Mesendoderm (in vitro differentiated cells): ENCODE data around the gene AGPS.

Experiments used
- DNase-seq: peaks from one replicate; pipeline ENCODE4 v3.0.0; 2013
- H2AK5ac ChIP-seq: 2 replicates; pipeline ENCODE4 v1.6.1; 2013; ENCODE audit warnings: low read length, inconsistent platforms
- H2BK120ac ChIP-seq: 2 replicates; pipeline ENCODE4 v1.6.1; 2013; ENCODE audit warnings: low read depth, mild to moderate bottlenecking, low read length, moderate library complexity, mixed read lengths
- H2BK15ac ChIP-seq: replicated peaks from 2 replicates; pipeline ENCODE4 v1.6.1; 2013; ENCODE audit warnings: low read depth, mild to moderate bottlenecking, moderate library complexity
- H2BK5ac ChIP-seq: 2 replicates; pipeline ENCODE4 v1.6.1; 2013; ENCODE audit warnings: low read length, inconsistent platforms
- H3K18ac ChIP-seq: 2 replicates; pipeline ENCODE4 v1.6.1; 2013; ENCODE audit warnings: mild to moderate bottlenecking, low read length, mixed read lengths
- H3K23ac ChIP-seq: one replicate; pipeline ENCODE4 v1.6.1; 2013; ENCODE audit warnings: low read length
- H3K27ac ChIP-seq: 2 replicates; pipeline ENCODE4 v1.5.1; 2013; ENCODE audit warnings: low read depth, mild to moderate bottlenecking, inconsistent platforms, low read length, moderate library complexity
- H3K27me3 ChIP-seq: 2 replicates; pipeline ENCODE4 v1.6.1; 2013; ENCODE audit warnings: low read length, control low read depth, mild to moderate bottlenecking, inconsistent platforms; ENCODE audit not compliant: insufficient read depth, poor library complexity
- H3K36me3 ChIP-seq: 2 replicates; pipeline ENCODE4 v1.6.1; 2013; ENCODE audit warnings: low read length, inconsistent platforms; ENCODE audit not compliant: control insufficient read depth, insufficient read depth
- H3K4ac ChIP-seq: one replicate; pipeline ENCODE4 v1.6.1; 2013; ENCODE audit warnings: low read depth, mild to moderate bottlenecking, low read length, moderate library complexity
- H3K4me1 ChIP-seq: 2 replicates; pipeline ENCODE4 v1.6.1; 2013; ENCODE audit warnings: low read depth, low read length, inconsistent platforms; ENCODE audit not compliant: control insufficient read depth
- H3K4me2 ChIP-seq: 2 replicates; pipeline ENCODE4 v1.6.1; 2013; ENCODE audit warnings: low read length
- H3K4me3 ChIP-seq: 2 replicates; pipeline ENCODE4 v1.5.1; 2013; ENCODE audit warnings: mild to moderate bottlenecking, low read length
- H3K56ac ChIP-seq: one replicate; pipeline ENCODE4 v1.6.1; 2013; ENCODE audit warnings: low read length
- H3K79me1 ChIP-seq: 2 replicates; pipeline ENCODE4 v1.6.1; 2013; ENCODE audit warnings: low read length, inconsistent platforms
- H3K79me2 ChIP-seq: 2 replicates; pipeline ENCODE4 v1.6.1; 2013; ENCODE audit warnings: mild to moderate bottlenecking, low read length; ENCODE audit not compliant: control insufficient read depth, insufficient read depth
- H3K9ac ChIP-seq: 2 replicates; pipeline ENCODE4 v1.6.1; 2013; ENCODE audit warnings: low read length, inconsistent platforms
- H4K5ac ChIP-seq: one replicate; pipeline ENCODE4 v1.6.1; 2013; ENCODE audit warnings: low read length
- H4K8ac ChIP-seq: one replicate; pipeline ENCODE4 v1.6.1; 2013; ENCODE audit warnings: low read depth, mild to moderate bottlenecking, control low read depth, low read length, moderate library complexity
- WGBS: extraction: QIAGEN DNeasy Blood & Tissue Kit; methylation state at CpG from one replicate; pipeline ENCODE4 v1.1.7; 2013; ENCODE audit warnings: low lambda C conversion rate, missing lambda C conversion rate; ENCODE audit not compliant: insufficient coverage; ENCODE audit errors: extremely low coverage; 5-methylcytosine and 5-hydroxymethylcytosine counted together

The AGPS gene

GRCh38 chr2:177545981-177546585 lies 153.5 kb downstream of the AGPS start:
- no peak overlapping the region for H3K18ac ChIP-seq
- no peak overlapping the region for H3K4me2 ChIP-seq
- no peak overlapping the region for H3K27ac ChIP-seq
- no peak overlapping the region for H4K5ac ChIP-seq
- no peaks in the 10 kb centered on the region for H3K79me1 ChIP-seq
- no peaks in the 10 kb centered on the region for H3K27me3 ChIP-seq
- no peak overlapping the region for H2BK5ac ChIP-seq
- H3K36me3 ChIP-seq, result no peaks in the 10 kb centered on the region
- no peak overlapping the region for H3K23ac ChIP-seq
- DNase-seq, result peak; percentile 20
- no peak overlapping the region for H4K8ac ChIP-seq
- H3K9ac ChIP-seq, result no peak overlapping the region
- H2BK120ac ChIP-seq, result no peak overlapping the region
- H2BK15ac ChIP-seq, result no peak overlapping the region
- no peak overlapping the region for H2AK5ac ChIP-seq
- WGBS, result no CpG with 5 or more reads among the region's 10 CpGs
- H3K56ac ChIP-seq, result no peak overlapping the region
- no peaks in the 10 kb centered on the region for H3K79me2 ChIP-seq
- H3K4me1 ChIP-seq, result no peaks in the 10 kb centered on the region
- no peak overlapping the region for H3K4me3 ChIP-seq
- no peak overlapping the region for H3K4ac ChIP-seq

- Histone ChIP-seq H3K23ac (no peak overlapping the region), H2BK120ac (no peak overlapping the region), H3K27ac (no peak overlapping the region), H3K27me3 (no peaks in the 10 kb centered on the region), H2BK15ac (no peak overlapping the region), H3K36me3 (no peaks in the 10 kb centered on the region), H3K79me1 (no peaks in the 10 kb centered on the region), H3K4me2 (no peak overlapping the region), H2AK5ac (no peak overlapping the region), H2BK5ac (no peak overlapping the region), H4K5ac (no peak overlapping the region), H3K4ac (no peak overlapping the region), H3K4me1 (no peaks in the 10 kb centered on the region), H3K18ac (no peak overlapping the region), H3K79me2 (no peaks in the 10 kb centered on the region), H3K56ac (no peak overlapping the region), H4K8ac (no peak overlapping the region), H3K9ac (no peak overlapping the region), H3K4me3 (no peak overlapping the region)
- DNase-seq, result no peak
Measured at GRCh38 chr2:177547122-177547521, 154.5 kb downstream of the AGPS start.

- H2BK120ac ChIP-seq, result no peak overlapping the region
- H3K79me2 ChIP-seq, result no peaks in the 10 kb centered on the region
- H3K36me3 ChIP-seq, result no peaks in the 10 kb centered on the region
- H3K27me3 ChIP-seq, result no peaks in the 10 kb centered on the region
- H2BK5ac ChIP-seq, result no peak overlapping the region
- H3K4me1 ChIP-seq, result no peaks in the 10 kb centered on the region
- H3K9ac ChIP-seq, result no peak overlapping the region
- no CpG with 5 or more reads among the region's 1 CpG for WGBS
- no peak overlapping the region for H3K4me2 ChIP-seq
- H3K56ac ChIP-seq, result no peak overlapping the region
- H4K5ac ChIP-seq, result no peak overlapping the region
- no peak overlapping the region for H4K8ac ChIP-seq
- no peak overlapping the region for H2BK15ac ChIP-seq
- no peaks in the 10 kb centered on the region for H3K79me1 ChIP-seq
- no peak overlapping the region for H3K23ac ChIP-seq
- no peak overlapping the region for H3K18ac ChIP-seq
- no peak overlapping the region for H3K4ac ChIP-seq
- H3K4me3 ChIP-seq, result no peak overlapping the region
- no peak overlapping the region for H2AK5ac ChIP-seq
- H3K27ac ChIP-seq, result no peak overlapping the region
- DNase-seq, result no peak
Measured at GRCh38 chr2:177547772-177548171, 155.2 kb downstream of the AGPS start.

- Histone ChIP-seq H4K5ac (no peak overlapping the region), H3K4ac (no peak overlapping the region), H3K9ac (no peak overlapping the region), H3K4me1 (peaks cover 2% of the 10 kb centered on the region), H4K8ac (no peak overlapping the region), H2AK5ac (no peak overlapping the region), H3K4me2 (no peak overlapping the region), H3K4me3 (no peak overlapping the region), H2BK120ac (no peak overlapping the region), H3K56ac (no peak overlapping the region), H3K18ac (no peak overlapping the region), H3K36me3 (no peaks in the 10 kb centered on the region), H3K23ac (no peak overlapping the region), H2BK15ac (no peak overlapping the region), H2BK5ac (no peak overlapping the region), H3K27me3 (no peaks in the 10 kb centered on the region), H3K27ac (no peak overlapping the region), H3K79me1 (no peaks in the 10 kb centered on the region), H3K79me2 (no peaks in the 10 kb centered on the region)
- no peak for DNase-seq
Measured at GRCh38 chr2:177548636-177549035, 156.1 kb downstream of the AGPS start.

GRCh38 chr2:177549171-177549570 lies 156.6 kb downstream of the AGPS start:
- Histone ChIP-seq H3K23ac (no peak overlapping the region), H3K18ac (no peak overlapping the region), H3K56ac (no peak overlapping the region), H2AK5ac (no peak overlapping the region), H3K4me2 (no peak overlapping the region), H2BK120ac (no peak overlapping the region), H3K27me3 (no peaks in the 10 kb centered on the region), H4K8ac (no peak overlapping the region), H4K5ac (no peak overlapping the region), H3K4me3 (no peak overlapping the region), H3K9ac (no peak overlapping the region), H3K36me3 (no peaks in the 10 kb centered on the region), H2BK5ac (no peak overlapping the region), H2BK15ac (no peak overlapping the region), H3K27ac (no peak overlapping the region), H3K79me2 (no peaks in the 10 kb centered on the region), H3K4me1 (peaks cover 2% of the 10 kb centered on the region), H3K4ac (no peak overlapping the region), H3K79me1 (no peaks in the 10 kb centered on the region)
- no peak for DNase-seq

- DNase-seq, result no peak
- Histone ChIP-seq H3K18ac (no peak overlapping the region), H2BK5ac (no peak overlapping the region), H2BK15ac (no peak overlapping the region), H2AK5ac (no peak overlapping the region), H3K27ac (no peak overlapping the region), H3K4me3 (no peak overlapping the region), H4K8ac (no peak overlapping the region), H4K5ac (no peak overlapping the region), H3K23ac (no peak overlapping the region), H3K56ac (no peak overlapping the region), H3K4ac (no peak overlapping the region), H3K36me3 (no peaks in the 10 kb centered on the region), H3K9ac (no peak overlapping the region), H3K79me2 (no peaks in the 10 kb centered on the region), H3K4me1 (peaks cover 2% of the 10 kb centered on the region), H3K27me3 (no peaks in the 10 kb centered on the region), H3K4me2 (no peak overlapping the region), H2BK120ac (no peak overlapping the region), H3K79me1 (no peaks in the 10 kb centered on the region)
- no CpG with 5 or more reads among the region's 5 CpGs for WGBS
Measured at GRCh38 chr2:177550264-177551200, 158.0 kb downstream of the AGPS start.
